RWPE2 (cell line): ENCODE data around the gene TCTN3.

Source experiments
- ATAC-seq: fragments of 200-7000 bp; cut with Tn5 transposase; 3 replicates; pipeline ENCODE4 v1.9.1; 2021; ENCODE audit warnings: low read depth
- DNase-seq: peaks from one replicate; pipeline ENCODE4 v3.0.0-alpha.2; 2020; ENCODE audit warnings: low spot score
- H3K27ac ChIP-seq: fragments of 450-650 bp; 2 replicates; pipeline ENCODE4 v1.5.1; 2017; ENCODE audit warnings: mild to moderate bottlenecking; ENCODE audit not compliant: poor library complexity, severe bottlenecking
- H3K27me3 ChIP-seq: fragments of 250-450 bp; sonication (Bioruptor Pico); 2 replicates; pipeline ENCODE4 v1.5.1; 2021; ENCODE audit warnings: mild to moderate bottlenecking, moderate library complexity; ENCODE audit not compliant: insufficient read depth, poor library complexity, severe bottlenecking
- H3K36me3 ChIP-seq: fragments of 250-450 bp; sonication (Bioruptor Pico); 2 replicates; pipeline ENCODE4 v1.5.1; 2020; ENCODE audit warnings: low read depth, mild to moderate bottlenecking, moderate library complexity
- H3K4me1 ChIP-seq: fragments of 250-450 bp; sonication (Bioruptor Pico); 2 replicates; pipeline ENCODE4 v1.5.1; 2021; ENCODE audit warnings: mild to moderate bottlenecking, moderate library complexity; ENCODE audit not compliant: insufficient read depth, poor library complexity, severe bottlenecking
- H3K4me3 ChIP-seq: fragments of 250-450 bp; sonication (Bioruptor Pico); 2 replicates; pipeline ENCODE4 v1.5.1; 2021; ENCODE audit warnings: mild to moderate bottlenecking, moderate library complexity; ENCODE audit not compliant: severe bottlenecking
- H3K9me3 ChIP-seq: fragments of 250-450 bp; sonication (Bioruptor Pico); 2 replicates; pipeline ENCODE4 v1.5.1; 2021; ENCODE audit warnings: mild to moderate bottlenecking, moderate library complexity; ENCODE audit not compliant: severe bottlenecking
- TF ChIP-seq, protein P1 (sequence below): fragments of 450-650 bp; IDR thresholded peaks from one replicate; pipeline ENCODE4 v1.5.1; 2017; ENCODE audit warnings: mild to moderate bottlenecking, moderate library complexity; ENCODE audit not compliant: poor library complexity, severe bottlenecking

TCTN3 gene

GRCh38 chr10:95618101-95618500, 75.6 kb downstream of the TCTN3 start:
- DNase-seq = no peak
- TF ChIP-seq, protein P1, sequence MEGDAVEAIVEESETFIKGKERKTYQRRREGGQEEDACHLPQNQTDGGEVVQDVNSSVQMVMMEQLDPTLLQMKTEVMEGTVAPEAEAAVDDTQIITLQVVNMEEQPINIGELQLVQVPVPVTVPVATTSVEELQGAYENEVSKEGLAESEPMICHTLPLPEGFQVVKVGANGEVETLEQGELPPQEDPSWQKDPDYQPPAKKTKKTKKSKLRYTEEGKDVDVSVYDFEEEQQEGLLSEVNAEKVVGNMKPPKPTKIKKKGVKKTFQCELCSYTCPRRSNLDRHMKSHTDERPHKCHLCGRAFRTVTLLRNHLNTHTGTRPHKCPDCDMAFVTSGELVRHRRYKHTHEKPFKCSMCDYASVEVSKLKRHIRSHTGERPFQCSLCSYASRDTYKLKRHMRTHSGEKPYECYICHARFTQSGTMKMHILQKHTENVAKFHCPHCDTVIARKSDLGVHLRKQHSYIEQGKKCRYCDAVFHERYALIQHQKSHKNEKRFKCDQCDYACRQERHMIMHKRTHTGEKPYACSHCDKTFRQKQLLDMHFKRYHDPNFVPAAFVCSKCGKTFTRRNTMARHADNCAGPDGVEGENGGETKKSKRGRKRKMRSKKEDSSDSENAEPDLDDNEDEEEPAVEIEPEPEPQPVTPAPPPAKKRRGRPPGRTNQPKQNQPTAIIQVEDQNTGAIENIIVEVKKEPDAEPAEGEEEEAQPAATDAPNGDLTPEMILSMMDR = no peak
- H3K27me3 ChIP-seq = no peaks in the 10 kb centered on the region
- H3K9me3 ChIP-seq = no peaks in the 10 kb centered on the region
- no peak overlapping the region for H3K4me3 ChIP-seq
- ATAC-seq = no peak
- H3K27ac ChIP-seq = no peak overlapping the region
- peaks cover 78% of the 10 kb centered on the region for H3K36me3 ChIP-seq
- H3K4me1 ChIP-seq = no peaks in the 10 kb centered on the region

DNA sequence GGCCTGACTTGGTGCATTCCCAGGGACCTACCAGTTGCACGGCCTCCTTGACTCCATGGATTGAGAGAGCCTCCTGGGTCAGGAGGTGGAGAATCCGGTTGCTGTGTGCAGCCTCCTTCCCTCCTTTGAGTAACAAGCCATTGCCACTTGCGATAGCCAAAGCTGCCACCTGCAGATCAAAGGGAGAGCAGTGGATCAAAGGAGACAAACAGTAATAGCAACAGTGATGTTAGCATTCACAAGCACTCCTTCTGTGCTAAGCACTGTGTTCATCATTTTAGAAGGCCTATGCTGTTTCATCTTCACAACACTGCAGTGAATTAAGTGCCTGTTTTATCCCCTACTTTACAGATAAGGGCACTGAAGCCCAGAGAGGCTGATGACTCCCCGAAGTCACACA, 77.3 kb downstream of the TCTN3 start:
- no peak overlapping the region for H3K27ac ChIP-seq
- TF ChIP-seq, protein P1 = no peak
- H3K36me3 ChIP-seq = peaks cover 70% of the 10 kb centered on the region

More for the DNA sequence above, 77.3 kb downstream of the TCTN3 start:
- Histone ChIP-seq H3K4me1 (no peaks in the 10 kb centered on the region), H3K4me3 (no peak overlapping the region), H3K9me3 (no peaks in the 10 kb centered on the region), H3K27me3 (no peaks in the 10 kb centered on the region)
- ATAC-seq (no peak), DNase-seq (no peak)
